ENCODE data around the gene DNAJB4.

DNA sequence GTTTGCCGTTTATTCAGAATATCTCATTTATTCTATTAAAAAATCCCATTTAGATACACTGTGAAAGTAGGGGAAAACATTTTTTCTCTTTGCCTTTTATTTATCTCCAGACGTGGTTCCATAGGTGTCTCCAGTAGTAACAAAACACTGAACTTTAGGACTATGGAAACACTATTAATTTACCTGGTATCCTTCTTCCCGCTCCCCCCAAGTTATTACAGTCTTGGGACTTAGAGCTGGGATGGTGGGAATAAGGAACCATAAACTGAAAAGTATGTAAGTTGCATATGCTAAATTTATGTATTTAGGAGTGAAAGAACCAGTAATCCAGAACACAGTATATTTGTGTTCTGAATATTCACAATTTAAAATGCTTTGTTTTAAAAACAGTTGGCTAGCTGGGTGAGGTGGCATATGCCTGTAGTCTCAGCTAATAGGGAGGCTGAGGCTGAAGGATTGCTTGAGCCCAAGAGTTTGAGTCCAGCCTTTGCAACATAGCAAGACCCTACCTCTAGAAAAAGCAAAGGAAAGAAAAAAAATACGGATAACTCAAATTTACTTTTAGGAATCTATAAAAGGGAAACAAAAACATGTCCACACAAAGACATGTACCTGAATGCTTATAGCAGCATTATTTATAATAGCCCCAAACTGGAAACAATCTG is 3.1 kb downstream of the DNAJB4 start:
- TF ChIP-seq EZH2 (IDR thresholded peaks at IDR 0.05; ENCODE audit: borderline replicate concordance, low read length): no peak
- TF ChIP-seq CTCF (IDR thresholded peaks at IDR 0.05; ENCODE audit: low read length): no peak
